C4-2B (cell line): ENCODE measurements around the gene CXXC4.

ENCODE experiments used
- ZFX ChIP-seq: fragments of 450-650 bp; IDR thresholded peaks from 2 replicates; pipeline ENCODE4 v1.6.1; 2017
- TF ChIP-seq, protein P1 (sequence below): fragments of 450-650 bp; conservative IDR thresholded peaks from 2 replicates; pipeline ENCODE4 v1.5.1; 2017; ENCODE audit warnings: mild to moderate bottlenecking

DNA sequence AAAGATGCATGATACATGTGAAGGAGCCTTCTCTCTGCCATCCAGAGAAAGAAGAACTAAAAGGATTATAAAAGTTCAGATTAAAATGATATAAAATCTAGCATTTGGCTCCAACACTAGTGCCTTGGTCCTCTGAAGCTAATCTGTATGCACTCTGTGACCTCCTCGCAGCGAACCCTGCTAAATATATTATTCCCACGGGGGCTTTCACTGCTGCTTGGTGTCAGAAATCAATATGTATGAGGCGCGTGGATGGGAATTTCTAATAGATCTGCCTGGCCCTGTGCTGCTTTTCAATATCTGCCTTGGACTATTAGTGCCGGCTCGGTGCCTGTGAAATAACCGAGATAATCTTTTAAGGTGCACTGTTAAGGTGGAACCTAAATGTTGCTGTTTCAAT, 69.7 kb downstream of the CXXC4 start:
- TF ChIP-seq, protein P1, sequence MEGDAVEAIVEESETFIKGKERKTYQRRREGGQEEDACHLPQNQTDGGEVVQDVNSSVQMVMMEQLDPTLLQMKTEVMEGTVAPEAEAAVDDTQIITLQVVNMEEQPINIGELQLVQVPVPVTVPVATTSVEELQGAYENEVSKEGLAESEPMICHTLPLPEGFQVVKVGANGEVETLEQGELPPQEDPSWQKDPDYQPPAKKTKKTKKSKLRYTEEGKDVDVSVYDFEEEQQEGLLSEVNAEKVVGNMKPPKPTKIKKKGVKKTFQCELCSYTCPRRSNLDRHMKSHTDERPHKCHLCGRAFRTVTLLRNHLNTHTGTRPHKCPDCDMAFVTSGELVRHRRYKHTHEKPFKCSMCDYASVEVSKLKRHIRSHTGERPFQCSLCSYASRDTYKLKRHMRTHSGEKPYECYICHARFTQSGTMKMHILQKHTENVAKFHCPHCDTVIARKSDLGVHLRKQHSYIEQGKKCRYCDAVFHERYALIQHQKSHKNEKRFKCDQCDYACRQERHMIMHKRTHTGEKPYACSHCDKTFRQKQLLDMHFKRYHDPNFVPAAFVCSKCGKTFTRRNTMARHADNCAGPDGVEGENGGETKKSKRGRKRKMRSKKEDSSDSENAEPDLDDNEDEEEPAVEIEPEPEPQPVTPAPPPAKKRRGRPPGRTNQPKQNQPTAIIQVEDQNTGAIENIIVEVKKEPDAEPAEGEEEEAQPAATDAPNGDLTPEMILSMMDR: no peak
- TF ChIP-seq ZFX: no peak
